Peyer's patch (tissue), 4 donors: ENCODE data around the gene VPS4B. TPM values are rescaled to one million over a fixed set of nuclear protein-coding genes. Genes with fewer than 3 reads are reported as not detected.

Experiments used
- DNase-seq, 3 donors: peaks; one replicate each; pipeline ENCODE4 v3.0.0-alpha.2; 2017 to 2019
- H3K27ac ChIP-seq, 4 donors: fragments of 200-600 bp; sonication (generic); one replicate each; pipeline ENCODE4 v1.5.1; 2016 to 2019
- H3K27me3 ChIP-seq, 2 donors: fragments of 200-600 bp; sonication (generic); one replicate each; pipeline ENCODE4 v1.5.1; 2019
- H3K36me3 ChIP-seq, 3 donors: fragments of 200-600 bp; sonication (generic); one replicate each; pipeline ENCODE4 v1.5.1; 2016 to 2019
- H3K4me1 ChIP-seq, 4 donors: fragments of 200-600 bp; sonication (generic); one replicate each; pipeline ENCODE4 v1.5.1; 2016 to 2019
- H3K4me3 ChIP-seq, 4 donors: fragments of 200-600 bp; sonication (generic); 1 replicate in 3 of 4; 2 replicates in 1 of 4; pipeline ENCODE4 v1.5.1; 2016 to 2019; ENCODE audit warnings: mild to moderate bottlenecking in 1 of 4
- H3K9me3 ChIP-seq, 4 donors: fragments of 200-600 bp; sonication (generic); one replicate each; pipeline ENCODE4 v1.5.1; 2016 to 2019; ENCODE audit warnings: mild to moderate bottlenecking in 1 of 4
- CTCF ChIP-seq, 6 experiments: fragments of 450-650 bp in 4 of 6; fragments of 200-600 bp in 2 of 6; sonication (generic) in 1 of 6; IDR thresholded peaks; one replicate each; pipeline ENCODE4 v1.5.1; 2017 to 2019; ENCODE audit warnings: antibody characterized with exemption in 6 of 6, mild to moderate bottlenecking in 3 of 6, moderate library complexity in 1 of 6
- POLR2A ChIP-seq, 2 donors: fragments of 450-650 bp; IDR thresholded peaks; one replicate each; pipeline ENCODE4 v1.5.1; 2017; ENCODE audit warnings: antibody characterized with exemption in 2 of 2, mild to moderate bottlenecking in 2 of 2, moderate library complexity in 2 of 2
- total RNA-seq, 4 donors: library from RNA; depleted of rRNA; stranded (reverse); fragments of >200 nt; gene quantifications; one replicate each; pipeline ENCODE4 v1.1.0, GENCODE V29; 2016

The VPS4B gene
- total RNA-seq, 4 donors from 2014 or later = 34.7 to 68.7 (median 47.0) TPM

- no peaks in the 10 kb centered on the region for H3K9me3 ChIP-seq
- no peaks in the 10 kb centered on the region for H3K36me3 ChIP-seq
- TF ChIP-seq POLR2A (IDR thresholded peaks at IDR 0.05) (no peak), CTCF (IDR thresholded peaks at IDR 0.05) (no peak)
Observed at GRCh38 chr18:63378919-63379638, 43.2 kb downstream of the VPS4B start.

GRCh38 chr18:63377275-63377980, 44.8 kb downstream of the VPS4B start:
- no peaks in the 10 kb centered on the region for H3K27me3 ChIP-seq
- H3K27ac ChIP-seq = no peak overlapping the region
- H3K4me3 ChIP-seq = no peak overlapping the region
- DNase-seq = no peak
- H3K4me1 ChIP-seq = no peaks in the 10 kb centered on the region
- no peaks in the 10 kb centered on the region for H3K36me3 ChIP-seq
- TF ChIP-seq POLR2A (IDR thresholded peaks at IDR 0.05) (no peak), CTCF (IDR thresholded peaks at IDR 0.05) (no peak)
- H3K9me3 ChIP-seq = no peaks in the 10 kb centered on the region

More at GRCh38 chr18:63378919-63379638, 43.2 kb downstream of the VPS4B start:
- no peaks in the 10 kb centered on the region for H3K27me3 ChIP-seq
- H3K4me1 ChIP-seq = no peaks in the 10 kb centered on the region
- H3K4me3 ChIP-seq = no peak overlapping the region
- no peak for DNase-seq
- H3K27ac ChIP-seq = no peak overlapping the region

- H3K27ac ChIP-seq = no peak overlapping the region
- DNase-seq = no peak
- no peaks in the 10 kb centered on the region for H3K4me1 ChIP-seq
- H3K4me3 ChIP-seq = no peak overlapping the region
- TF ChIP-seq CTCF (IDR thresholded peaks at IDR 0.05) (no peak), POLR2A (IDR thresholded peaks at IDR 0.05) (no peak)
- H3K36me3 ChIP-seq = no peaks in the 10 kb centered on the region
- no peaks in the 10 kb centered on the region for H3K27me3 ChIP-seq
- H3K9me3 ChIP-seq = no peaks in the 10 kb centered on the region
Observed at GRCh38 chr18:63376538-63376937, 45.7 kb downstream of the VPS4B start.

GRCh38 chr18:63374540-63374939, 47.7 kb downstream of the VPS4B start:
- no peak for DNase-seq
- H3K4me3 ChIP-seq = no peak overlapping the region
- no peak for TF ChIP-seq POLR2A (IDR thresholded peaks at IDR 0.05)
- no peak for TF ChIP-seq CTCF (IDR thresholded peaks at IDR 0.05)
- no peaks in the 10 kb centered on the region for H3K9me3 ChIP-seq
- H3K27ac ChIP-seq = no peak overlapping the region
- H3K27me3 ChIP-seq = no peaks in the 10 kb centered on the region
- no peaks in the 10 kb centered on the region for H3K4me1 ChIP-seq
- no peaks in the 10 kb centered on the region for H3K36me3 ChIP-seq

- H3K27me3 ChIP-seq = no peaks in the 10 kb centered on the region
- H3K4me3 ChIP-seq = no peak overlapping the region
- no peaks in the 10 kb centered on the region for H3K9me3 ChIP-seq
- no peaks in the 10 kb centered on the region for H3K4me1 ChIP-seq
- TF ChIP-seq CTCF (IDR thresholded peaks at IDR 0.05) (no peak), POLR2A (IDR thresholded peaks at IDR 0.05) (no peak)
- no peak overlapping the region for H3K27ac ChIP-seq
- no peaks in the 10 kb centered on the region for H3K36me3 ChIP-seq
- DNase-seq = no peak
Observed at GRCh38 chr18:63373161-63373560, 49.1 kb downstream of the VPS4B start.
